ENCODE measurements around the gene APRT.
A peak's percentile ranks its signal among the peaks of the same experiment; 100 is the strongest.
"Not testable (repeated sequence)": the region's sequence is repeated elsewhere in the genome, so short reads cannot be mapped to it uniquely, and the experiment has no call there.

APRT gene

DNA sequence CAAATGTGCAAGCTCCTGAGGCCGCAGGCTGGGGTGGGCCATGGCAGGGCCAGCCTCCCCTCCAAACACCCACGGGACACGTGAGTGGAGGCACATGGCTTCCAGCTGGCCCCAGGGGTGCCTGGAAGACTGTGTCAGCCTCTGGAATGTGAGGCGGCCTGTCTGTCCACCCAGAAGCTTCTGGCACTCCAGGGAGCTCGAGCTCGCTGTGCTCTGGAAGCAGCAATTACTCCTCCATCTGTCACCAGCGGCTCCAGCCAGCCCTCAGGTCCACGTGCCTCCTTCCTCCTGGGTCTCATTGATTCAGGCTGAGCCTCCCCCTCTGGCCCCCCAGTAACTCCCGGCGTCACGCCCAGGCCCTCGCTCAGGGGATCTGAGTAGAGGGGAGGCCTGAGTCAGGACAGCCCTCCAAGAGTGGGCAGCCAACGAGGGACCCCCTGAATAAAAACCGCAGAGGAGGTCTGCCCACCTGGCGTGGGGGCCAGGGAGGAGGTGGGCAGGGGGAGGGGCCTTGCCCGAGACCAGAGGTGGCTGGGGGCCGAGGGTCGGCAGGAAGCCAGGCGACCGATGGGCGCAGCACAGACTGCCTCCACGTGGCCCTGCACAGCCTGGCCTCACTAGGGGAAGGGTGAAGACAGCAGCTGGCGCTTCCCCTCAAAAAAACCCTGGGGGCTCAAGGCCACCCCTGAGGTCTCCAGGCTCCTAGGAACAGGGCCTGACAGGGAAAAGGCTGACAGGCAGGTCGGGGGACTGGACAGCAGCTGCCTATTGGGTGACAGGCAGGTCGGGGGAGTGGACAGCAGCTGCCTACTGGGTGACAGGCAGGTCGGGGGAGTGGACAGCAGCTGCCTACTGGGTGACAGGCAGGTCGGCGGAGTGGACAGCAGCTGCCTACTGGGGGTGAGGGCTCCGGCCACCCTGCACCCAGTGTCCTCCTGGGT is 38.6 kb downstream of the APRT start:
- DNase-seq (ENCODE audit: low read depth in 2 of 2): peak; percentile 75 to 78

DNA sequence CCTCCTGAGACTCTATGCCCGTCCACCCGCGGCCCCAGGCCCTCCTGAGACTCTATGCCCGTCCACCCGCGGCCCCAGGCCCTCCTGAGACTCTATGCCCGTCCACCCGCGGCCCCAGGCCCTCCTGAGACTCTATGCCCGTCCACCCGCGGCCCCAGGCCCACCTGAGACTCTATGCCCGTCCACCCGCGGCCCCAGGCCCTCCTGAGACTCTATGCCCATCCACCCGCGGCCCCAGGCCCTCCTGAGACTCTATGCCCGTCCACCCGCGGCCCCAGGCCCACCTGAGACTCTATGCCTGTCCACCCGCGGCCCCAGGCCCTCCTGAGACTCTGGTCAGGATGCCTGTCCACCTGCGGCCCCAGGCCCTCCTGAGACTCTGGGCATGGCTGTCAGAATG is 39.9 kb downstream of the APRT start:
- DNase-seq (ENCODE audit: low read depth in 2 of 2): not testable (repeated sequence)

DNA sequence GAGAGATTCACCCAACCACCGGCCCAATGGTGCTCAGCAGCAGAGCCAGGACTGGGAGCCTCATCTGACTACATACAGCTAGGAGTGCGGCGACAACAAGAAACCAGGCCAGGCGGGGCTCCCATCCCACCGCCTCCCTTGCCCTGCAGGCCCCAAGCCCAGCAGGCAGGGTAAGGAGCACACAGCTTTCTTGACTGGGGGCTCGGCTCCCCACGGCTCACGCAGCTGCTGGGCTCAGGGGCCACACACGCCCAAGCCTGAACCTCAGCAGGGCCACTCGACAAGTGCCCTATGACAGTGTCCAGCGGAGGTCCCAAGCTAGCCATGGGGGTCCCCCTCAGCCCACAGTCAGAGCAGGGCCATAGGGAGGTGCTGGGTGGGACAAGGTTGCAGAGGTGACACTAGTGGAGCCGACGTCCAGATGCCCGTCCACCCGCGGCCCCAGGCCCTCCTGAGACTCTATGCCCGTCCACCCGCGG is 40.4 kb downstream of the APRT start:
- no peak for DNase-seq (ENCODE audit: low read depth in 2 of 2)

DNA sequence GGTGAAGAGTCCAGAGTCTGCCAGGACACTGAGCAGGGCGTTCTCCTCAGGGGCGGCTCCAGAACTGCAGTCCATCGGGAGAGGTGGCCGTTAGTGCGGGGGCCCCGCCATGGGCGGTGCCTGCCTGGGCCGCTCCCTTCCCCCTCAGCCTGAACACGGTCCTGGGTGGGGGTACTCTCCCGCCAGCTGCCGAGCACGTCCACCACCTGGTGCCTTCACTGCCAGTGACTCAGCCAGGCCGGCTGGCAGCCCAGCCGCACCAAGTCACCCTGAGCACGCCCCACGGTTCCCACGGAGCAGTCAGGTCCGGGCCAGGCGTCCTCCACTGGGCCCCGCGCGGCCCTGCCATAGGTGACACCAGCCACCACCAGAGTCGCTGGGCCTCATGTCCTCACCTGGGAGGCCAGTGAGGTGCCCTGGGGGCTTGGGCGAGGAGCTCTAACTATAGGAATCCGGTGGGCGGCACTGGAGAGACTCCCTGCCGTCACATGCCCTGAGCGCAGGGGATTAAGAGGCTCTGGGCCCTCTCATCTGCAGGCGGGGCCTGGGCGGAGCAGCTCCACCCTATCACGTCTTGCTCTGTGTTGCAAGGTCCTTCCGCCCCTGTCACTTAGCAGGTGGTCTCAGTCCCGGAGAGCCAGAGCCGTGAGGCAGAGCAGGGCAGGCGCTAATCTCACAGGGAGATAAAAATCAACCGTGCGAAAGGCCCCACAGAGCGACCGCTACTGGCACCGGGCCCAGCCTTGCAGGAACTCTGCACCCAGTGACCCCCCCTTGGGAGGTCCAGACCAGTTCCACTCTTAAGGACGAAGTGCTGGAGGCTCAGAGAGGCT is 41.1 kb downstream of the APRT start:
- no peak for DNase-seq (ENCODE audit: low read depth in 2 of 2)

DNA sequence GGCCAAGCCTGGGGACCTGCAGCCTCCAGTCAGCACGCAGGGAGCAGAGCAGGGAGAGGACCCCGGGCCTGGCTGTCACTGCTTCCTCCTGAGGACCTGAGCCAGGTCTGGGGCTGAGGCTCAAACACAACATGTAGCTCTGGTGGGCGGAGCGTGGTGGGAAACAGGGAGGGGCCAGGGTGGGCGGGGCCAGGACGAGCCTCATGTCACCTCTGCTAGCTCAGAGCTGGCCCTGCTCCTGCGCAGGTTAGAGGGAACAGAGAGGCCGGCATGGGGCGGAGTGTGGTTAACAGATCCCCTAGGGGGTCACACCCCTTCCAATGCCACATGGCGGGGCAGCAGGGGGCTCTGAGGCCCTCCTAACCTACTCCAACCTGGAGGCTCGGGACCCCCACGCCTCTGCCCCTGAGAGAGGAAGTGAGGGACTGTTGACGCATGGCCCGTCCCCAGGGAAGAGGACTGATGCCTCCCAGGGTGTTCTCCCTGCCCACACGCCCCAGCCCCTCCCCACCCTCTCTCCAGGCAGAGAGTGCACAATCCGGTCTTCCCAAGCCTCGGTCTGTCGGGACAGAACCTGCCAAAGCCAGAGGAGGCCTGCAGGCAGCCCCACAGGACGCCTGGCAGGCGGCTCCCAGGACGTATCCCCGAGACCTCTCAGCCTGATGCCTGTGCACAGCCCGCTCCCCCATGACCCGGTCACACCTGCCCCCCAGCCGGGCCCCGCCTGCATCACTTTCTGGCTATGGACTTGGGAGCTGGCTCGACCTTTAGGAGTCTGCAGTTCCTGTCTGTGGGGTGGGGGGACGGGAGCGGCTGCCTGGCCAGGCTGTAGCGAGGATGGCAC is 41.9 kb downstream of the APRT start:
- DNase-seq (ENCODE audit: low read depth in 2 of 2): no peak

DNA sequence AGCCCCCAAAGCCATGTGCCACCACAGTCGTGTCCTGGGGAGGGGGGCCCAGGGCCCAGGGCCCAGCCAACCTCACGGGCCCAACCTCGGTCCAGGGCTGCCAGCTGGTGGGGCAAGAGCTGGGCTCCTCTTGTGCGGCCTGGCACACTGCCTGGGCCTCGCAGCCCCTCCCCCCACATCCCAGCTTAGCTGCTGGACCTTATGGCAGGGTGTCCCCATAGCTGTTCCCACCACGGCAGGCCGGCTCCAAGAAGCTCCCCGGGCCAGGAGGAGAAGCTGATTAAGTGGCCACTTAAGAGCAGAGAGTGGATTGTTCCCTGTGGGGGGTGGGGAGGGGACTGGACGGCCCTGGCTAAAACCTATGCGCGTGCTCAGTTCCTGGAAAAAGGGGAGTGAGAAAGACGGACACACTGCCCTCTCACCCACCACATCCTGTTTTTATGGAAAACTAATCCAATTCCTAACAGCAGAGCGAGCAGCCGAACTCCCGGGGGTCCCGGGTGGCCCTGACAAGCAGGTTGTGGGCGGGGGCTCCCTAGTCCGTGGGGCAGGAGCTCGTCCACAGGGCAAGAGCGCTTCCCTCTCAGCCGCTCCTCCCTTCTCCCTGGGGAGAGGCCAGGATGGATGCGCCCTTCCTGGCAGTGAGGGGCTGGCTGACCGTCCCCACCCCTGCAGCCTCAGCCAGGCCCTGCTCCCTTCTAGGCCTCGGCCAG is 43.5 kb downstream of the APRT start:
- DNase-seq (ENCODE audit: low read depth in 2 of 2): no peak

DNA sequence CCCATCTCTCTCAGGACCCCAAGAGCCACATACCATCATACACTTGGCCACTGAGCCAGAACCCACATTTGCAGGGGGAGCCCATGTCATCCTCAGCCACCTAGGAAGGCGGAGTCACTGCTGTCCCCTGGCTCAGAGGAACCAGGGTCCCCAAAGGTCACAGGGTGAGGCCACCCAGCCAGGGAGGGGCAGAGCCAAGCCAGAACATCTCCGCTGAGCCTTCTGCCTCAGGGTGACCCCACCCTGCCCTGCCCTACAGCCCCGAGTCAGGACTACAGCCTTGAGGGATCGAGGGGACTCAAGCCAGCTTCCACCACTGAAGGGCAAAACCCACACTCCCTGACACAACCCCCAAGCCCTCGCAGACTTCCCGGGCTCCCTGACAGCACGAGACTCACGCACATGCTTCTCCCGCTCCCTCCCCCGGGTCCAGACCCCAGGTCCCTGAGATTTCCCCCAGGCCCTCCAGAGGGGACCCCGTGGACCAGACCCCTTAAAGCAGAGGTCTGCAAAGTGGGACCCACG is 44.1 kb downstream of the APRT start:
- no peak for DNase-seq (ENCODE audit: low read depth in 2 of 2)

DNA sequence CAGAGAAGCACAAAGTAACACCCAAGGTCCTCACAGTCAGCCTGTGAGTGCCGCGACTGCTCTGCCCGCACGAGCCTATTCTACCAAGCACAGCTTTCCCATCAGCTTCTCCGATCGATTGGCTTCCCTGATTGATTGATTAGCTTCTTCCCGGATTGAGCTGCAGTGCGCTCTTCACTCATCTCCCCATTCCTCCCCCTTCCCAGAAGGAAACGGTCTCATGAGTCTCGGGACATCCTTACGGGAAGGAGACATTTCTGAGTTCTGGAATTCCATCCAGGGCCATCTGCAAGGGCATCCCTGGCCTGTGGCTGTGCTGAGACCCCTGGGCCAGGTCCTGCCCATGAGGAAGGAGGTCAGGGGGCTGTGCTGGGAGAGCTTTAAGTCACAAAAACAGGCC is 44.8 kb downstream of the APRT start:
- no peak for DNase-seq (ENCODE audit: low read depth in 2 of 2)

DNA sequence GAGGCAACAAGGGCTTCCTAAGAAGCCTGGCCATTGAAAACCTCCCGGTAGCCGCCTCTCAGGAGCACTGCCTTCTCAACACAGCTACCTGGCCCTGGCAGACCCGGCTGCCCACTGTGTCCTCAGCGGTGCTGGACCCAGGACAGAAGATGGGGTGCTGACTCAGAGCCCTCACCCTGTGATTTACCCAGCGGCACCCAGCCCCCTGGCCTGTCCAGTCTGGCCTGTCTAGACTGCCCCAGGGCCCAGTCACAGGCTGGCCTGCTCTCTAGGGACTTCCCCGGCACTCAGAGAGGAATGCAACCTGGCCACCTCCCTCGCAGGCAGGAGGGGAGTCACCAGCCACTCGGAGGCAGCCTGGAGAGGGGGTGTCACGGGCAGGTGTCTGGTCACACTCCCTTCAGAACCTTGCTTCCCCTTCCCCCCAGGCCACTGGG is 46.8 kb downstream of the APRT start:
- no peak for DNase-seq (ENCODE audit: low read depth in 2 of 2)

DNA sequence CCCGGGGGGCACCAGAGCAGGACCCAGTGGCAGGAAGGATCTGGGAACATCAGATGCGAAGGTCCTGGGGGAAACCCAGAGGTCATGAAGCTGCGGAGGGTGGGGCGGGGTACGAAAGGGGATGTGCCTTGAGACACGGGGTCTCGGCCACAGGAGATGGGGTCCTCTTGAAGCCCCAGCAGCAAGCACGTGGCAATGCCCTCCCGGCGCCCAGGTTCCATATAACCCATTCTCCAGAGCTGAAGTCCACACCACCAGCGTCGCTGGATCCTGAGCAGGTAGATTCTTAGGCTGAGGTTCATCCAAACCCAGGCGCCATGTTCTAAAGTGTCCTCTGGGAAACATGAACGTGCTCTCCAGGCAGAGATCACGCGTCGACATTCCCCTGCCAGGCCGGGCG is 47.6 kb downstream of the APRT start:
- no peak for DNase-seq (ENCODE audit: low read depth in 2 of 2)

DNA sequence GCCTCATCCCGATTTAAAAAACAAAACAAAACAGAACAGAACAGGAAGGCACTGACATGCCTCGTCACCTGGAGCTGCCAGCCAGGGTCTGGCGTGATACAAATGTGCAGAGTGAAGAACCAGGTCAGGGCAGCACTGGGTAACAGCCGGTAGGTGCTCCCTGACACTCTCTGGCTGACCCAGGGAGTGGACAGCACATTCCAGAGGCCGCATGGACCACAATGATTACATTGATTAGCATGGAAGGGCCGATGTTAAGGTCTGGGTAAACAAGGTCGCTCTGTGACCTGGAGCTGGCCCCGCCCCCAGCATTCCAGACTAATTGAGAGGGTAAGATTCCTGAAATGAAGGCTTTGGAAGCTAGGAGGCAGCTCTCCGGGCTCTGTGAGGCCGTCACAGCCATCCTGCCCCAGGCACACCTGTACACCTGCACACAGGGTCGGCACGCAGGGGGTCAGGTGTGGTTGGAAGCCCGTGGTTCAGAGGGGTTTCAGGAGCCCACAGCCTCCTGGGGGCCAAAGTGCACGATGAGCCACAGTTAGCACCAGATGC is 48.1 kb downstream of the APRT start:
- DNase-seq (ENCODE audit: low read depth in 2 of 2): no peak

DNA sequence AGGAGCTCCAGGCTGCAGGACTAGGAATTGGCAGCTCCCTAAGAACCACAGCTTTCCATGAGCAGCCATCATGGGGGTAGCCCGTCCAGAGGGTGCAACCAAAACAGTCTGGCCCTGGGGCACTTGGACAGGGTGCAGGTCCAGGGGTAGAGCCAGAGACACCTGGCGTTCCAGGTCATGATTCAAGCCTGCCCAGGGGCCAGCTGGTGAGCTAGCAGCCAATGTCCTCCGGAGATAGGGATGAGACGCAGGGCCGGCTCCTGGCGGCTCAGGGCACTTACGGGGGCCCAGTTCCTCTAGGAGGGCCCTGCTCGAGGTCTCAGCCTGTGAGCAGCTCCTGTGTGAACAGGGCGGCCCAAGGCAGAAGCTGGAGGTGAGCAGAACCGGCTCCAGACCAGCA is 48.8 kb downstream of the APRT start:
- no peak for DNase-seq (ENCODE audit: low read depth in 2 of 2)

DNA sequence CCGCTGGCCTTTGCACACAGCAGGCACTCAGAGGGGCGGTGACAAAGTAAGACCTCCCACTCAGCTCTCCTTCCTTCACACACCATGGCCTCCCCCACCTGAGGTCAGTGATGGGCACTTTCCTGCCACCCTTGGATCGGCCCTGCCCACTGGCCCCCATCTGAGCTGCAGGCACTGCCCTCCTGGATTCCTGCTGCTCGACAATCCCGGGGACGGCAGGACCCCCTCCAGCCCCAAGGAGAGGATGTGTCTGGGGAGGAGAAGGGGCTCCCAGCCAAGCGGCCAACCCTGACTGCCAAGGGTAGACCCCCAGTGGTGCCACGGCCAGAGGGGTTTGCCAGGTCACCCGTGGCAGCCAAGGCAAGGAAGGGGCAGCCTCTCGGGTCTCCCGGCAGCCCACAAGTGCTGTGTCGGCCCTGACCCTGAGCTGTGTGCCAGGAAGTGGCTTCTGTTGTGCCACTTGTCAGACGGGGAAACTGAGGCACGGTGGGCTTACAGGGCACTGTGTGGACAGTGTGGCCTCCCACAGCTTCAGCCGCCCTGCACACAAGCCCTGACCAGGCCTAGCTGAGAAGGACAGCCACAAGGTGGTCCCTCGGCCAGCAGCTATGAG is 49.4 kb downstream of the APRT start:
- DNase-seq (ENCODE audit: low read depth in 2 of 2): no peak

DNA sequence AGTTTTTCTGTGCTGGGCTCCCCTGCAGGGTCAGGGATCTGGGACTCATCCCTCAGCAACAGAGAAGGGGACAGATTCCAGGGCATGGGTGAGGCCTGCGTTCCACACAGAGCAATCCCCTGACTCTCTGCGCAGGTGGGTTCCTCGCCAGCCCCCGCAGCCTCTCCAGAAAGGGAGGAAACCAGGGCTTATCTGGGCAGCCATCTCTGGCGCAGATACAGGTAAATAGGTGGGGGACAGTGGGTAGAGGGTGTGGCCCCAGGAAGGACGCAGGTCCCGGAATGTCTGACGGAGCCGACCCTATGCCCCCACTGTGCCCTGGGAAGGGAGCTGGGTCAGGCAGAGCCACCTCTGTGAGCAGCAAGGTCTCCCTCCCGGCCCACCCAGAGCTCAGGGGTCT is 49.9 kb downstream of the APRT start:
- no peak for DNase-seq (ENCODE audit: low read depth in 2 of 2)

DNA sequence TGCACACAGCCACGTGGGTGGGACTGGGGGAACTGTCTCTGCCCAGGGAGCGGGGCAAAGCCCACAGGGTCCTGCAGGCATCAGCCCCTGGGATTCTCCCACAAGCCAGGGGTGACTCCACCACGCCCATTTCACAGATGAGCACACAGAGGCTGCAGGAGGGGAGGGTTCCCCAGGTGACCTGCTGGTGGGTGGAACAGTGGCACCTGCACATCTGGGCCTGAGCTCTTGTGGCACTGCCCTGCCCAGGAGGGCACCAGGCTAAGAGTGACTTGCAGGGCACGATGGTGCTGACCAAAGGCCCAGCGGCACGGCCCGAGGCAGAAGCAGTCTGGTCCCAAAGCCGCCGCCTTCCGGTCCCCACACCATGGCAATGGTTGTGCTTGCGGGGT is 50.6 kb downstream of the APRT start:
- DNase-seq (ENCODE audit: low read depth in 2 of 2): no peak

DNA sequence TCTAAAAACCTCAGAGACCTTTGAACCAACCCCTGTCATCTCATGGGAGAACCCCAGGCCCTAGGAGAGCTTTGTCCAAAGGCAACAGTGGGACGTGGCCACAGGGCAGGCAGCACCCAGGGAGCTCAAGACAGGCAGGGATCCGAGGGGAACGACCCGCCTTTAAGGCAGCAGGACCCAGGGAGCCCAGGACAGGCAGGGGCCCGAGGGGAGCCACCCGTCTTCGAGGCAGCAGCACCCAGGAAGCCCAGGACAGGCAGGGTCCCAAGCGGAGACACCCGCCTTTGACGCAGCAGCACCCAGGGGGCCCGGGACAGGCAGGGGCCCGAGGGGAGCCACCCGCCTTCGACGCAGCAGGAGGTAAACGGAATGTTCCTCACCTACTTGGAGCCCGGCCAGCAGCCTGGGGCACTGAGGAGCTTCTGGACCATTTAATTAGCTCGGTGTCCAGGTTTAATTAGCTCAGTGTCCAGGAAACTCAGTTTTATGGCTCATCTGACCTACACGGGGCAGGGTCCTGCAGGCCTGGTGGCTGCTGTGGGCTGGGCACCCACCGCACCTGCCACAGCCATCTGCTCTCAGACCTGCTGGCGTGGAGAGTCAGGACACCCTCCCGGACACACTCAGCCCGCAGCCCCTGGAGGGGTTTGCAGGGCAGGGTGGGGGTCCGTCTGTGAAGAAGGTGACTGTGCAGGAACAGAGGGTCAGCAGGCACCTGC is 51.1 kb downstream of the APRT start:
- DNase-seq (ENCODE audit: low read depth in 2 of 2): no peak

DNA sequence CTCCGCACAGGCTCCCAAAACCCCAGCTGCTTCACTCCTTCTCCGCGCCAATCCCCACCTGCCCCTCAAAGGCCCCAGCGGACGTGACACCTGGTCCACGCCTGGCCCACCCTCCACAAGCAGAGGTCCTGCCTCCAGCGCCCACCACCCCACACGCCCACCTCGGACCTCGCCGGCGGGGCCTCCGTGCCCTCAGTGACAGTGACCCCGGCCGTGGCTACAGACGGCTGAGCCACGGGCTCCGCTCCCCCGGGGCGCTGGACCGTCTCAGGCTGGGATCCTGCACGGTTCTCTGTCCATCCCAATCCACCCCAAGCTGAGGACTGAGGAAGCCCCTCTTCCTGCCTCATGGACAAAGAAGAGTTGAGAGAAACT is 51.8 kb downstream of the APRT start:
- DNase-seq (ENCODE audit: low read depth in 2 of 2): no peak
